GM21786 (cell line): ENCODE results near the gene TEX14.
"Not testable (repeated sequence)": the region's sequence is repeated elsewhere in the genome, so short reads cannot be mapped to it uniquely, and the experiment has no call there.

Experiments
- ATAC-seq: cut with Tn5 transposase; IDR thresholded peaks from one replicate; pipeline ENCODE4 v1.9.1; 2021; ENCODE audit not compliant: unreplicated experiment

Gene TEX14

DNA sequence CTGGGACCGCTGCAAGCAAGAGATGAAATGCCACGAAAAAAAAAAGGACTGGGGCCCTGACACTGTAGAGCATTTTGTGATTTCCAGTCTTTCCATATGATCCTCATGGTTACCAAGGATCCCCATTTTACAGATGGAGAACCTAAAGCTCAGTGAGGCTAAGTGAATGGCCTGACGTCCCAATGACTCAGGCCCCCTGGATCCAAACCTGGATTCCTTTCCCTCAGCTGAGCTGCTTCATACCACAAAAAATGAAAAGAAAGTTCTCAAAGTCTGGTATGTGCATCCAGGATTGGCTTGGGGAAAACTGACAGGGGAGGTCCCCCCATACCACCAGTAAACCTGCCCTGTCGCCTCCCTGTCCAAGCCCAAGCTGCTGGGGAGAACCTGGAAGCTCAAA is 80.5 kb downstream of the TEX14 start:
- no peak for ATAC-seq

DNA sequence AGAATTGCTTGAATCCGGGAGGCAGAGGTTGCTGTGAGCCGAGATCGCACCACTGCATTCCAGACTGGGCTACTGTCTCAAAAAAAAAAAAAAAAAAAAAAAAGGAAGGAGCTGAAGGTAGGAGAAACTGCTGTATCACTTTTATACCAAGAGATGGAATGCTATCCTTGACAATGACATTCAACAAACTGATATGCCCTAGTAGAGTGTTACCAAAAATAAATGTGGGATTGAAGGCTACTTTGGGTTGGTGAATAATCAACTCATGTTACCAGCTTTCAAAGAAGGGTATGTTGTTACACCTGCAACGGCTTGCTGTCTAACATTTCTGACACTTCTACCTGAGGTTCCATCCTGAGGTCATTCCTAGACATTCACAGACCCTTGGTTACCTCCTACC is 84.9 kb downstream of the TEX14 start:
- ATAC-seq: no peak

DNA sequence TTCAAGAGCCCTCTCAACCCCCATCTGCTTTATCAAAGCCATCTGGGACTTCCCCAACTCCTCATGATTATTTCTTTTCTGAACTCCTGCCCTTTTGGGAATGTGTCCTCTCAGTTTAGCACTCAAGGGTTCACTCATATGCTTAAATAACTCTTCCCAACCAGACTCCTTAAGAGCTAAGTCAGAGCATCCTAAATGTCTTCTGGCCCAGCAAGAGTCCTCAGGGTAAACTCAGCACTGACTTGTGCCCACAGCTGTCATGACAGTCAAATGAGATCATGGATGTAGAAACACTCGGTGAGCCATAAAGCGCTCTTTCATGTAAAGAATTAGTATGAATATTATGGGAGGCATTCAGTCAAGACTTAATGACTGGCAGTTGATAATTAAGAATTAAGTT is 85.9 kb downstream of the TEX14 start:
- no peak for ATAC-seq

DNA sequence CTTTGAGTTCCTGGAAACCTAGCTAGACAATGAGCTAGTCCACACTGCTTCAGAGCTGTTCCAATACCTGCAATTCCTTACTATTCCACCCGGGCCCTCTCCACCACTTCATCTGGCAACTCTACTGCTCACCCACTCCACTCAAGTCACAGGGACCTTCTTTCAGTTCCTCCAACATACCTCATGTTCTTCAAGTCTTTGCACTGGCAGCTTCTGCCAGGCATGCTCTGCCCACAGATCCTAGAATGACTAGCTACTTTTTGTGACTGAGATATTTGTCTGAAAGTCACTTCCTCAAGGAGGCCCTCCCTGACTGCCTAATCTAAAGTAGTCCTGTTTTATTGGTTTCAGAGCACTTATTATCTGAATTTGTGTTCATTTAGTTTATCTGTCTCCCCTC is 86.4 kb downstream of the TEX14 start:
- ATAC-seq: no peak

DNA sequence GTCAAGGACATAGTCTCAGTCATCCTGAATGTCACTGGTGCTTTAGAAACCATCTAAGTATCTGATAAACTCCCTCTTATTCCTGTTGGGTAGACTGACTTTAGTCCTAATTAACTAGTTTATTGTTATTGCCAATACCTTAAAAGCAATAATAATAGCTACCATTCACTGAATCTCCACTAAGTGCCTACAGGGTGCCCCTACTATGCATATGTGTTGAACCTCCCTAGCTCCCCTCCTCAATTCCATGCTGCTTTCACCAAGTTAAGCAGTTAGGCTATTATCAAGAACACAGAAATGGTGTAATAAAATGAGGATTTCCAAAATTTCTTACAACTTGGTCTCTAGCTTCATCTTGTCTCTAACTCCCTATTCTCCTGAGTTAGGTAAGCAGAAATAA is 89.9 kb downstream of the TEX14 start:
- no peak for ATAC-seq

DNA sequence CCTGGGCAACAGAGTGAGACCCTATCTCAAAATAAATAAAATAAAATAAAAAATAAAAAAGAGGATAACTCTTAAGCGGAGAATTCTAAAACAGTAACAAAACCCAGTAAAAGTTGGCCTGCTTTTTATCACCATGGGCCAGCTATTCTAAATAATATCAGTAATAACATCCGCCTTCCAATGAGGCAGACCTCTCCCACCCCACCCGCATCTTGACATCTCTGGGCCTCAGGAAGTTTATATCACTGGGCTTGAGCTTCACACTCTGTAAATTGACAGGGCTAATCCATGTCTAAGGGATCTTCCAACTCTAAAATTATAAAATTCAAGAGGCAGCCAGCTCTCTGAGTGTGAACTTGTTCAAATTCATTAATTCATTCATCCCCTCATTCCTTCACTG is 94.5 kb downstream of the TEX14 start:
- ATAC-seq: no peak

DNA sequence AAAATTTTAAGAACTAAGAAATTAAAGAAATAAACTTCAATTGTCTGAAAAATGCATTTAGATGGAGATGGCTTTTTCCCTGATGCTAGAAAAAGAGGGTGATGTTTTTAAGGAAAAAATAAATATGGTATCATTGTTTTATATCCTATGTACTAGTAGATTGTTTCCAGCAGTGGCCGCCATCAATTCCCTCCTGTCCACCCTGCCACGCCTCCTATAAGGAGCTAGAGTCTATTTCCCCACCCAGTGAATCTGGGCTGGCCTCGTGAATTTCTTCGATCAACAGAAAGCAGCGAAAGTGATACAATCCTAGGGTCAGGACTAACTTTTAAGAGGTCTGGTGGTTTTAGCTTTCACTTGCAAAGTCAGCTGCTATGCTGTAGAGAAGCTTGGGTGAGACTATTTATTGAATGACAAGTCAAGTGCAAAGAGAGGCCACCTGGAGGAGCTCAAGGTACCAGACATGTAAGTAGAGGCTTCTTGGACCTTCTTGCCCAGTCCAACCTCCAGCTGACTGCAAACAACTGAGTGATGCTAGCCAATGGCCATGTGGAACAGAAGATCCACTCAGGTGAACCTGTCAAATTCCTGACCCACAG is 96.6 kb downstream of the TEX14 start:
- ATAC-seq: no peak

DNA sequence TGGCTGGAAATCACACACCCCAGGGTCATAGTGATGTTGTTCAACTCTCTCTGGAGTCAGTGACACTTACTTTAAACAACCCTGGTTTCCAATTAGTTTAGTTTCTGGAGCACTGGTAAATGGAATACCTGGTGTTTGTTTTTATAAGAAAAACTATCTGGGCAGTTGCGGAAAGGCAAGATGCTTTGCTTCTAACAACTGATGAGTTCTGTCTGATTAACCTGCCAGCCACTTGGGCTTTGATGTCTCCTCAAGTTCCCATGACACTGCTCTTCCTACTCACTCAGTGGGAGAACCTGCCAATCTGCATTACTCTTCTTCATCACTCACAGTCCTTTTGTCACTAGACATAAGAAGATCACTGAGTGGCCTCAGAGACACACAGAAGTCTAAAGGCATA is 98.7 kb downstream of the TEX14 start:
- no peak for ATAC-seq

DNA sequence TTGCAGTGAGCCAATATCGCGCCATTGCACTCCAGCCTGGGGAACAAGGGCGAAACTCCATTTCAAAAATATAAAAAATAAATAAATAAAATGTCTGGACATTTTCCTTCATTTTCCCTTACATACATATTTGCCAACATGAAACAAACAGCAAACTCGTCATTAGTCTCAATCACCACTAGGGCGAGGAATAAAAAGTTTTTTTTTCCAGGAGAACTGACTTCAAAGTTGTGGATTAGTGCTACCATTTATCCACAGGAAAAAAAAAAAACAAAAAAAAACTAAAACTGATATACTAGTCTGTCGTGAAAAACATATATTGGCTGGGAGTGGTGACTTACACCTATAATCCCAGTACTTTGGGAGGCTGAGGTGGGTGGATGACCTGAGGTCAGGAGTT is 100.4 kb downstream of the TEX14 start:
- ATAC-seq: no peak

DNA sequence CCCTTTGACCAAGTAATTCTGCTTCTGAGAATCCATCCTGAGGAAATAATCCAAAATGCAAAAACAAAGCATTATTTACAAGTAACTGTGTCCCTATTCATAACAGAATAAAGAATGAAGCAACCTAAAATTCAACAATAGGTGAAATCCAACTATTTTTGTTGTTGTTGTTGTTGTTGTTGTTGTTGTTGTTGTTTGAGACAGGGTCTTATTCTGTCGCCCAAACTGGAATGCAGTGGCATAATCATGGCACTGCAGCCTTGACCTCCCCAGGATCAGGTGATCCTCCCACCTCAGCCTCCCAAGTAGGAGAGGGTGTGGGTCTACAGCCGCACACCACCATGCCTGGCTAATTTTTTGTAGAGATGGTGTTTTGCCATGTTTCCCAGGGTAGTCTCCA is 101.5 kb downstream of the TEX14 start:
- no peak for ATAC-seq

DNA sequence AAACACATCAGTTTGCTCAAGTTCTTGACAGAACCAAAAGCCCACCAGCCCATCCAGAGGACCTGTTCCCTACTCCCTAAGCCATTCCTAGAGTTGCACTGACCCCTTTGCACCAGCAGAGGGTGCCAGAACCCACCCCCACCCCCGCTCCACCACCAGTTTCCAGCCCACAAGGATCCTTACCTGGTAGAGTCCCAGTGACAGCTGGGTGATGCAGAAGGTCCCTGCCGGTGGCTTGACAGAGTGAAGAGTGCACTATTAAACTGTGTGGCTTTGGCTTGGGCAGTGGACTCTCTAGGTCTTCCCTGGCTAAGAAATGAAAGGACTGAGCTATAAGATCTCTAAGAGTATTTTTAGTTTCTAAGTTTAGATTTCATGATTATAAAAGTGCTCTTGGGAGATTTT is 104.1 kb downstream of the TEX14 start:
- no peak for ATAC-seq

DNA sequence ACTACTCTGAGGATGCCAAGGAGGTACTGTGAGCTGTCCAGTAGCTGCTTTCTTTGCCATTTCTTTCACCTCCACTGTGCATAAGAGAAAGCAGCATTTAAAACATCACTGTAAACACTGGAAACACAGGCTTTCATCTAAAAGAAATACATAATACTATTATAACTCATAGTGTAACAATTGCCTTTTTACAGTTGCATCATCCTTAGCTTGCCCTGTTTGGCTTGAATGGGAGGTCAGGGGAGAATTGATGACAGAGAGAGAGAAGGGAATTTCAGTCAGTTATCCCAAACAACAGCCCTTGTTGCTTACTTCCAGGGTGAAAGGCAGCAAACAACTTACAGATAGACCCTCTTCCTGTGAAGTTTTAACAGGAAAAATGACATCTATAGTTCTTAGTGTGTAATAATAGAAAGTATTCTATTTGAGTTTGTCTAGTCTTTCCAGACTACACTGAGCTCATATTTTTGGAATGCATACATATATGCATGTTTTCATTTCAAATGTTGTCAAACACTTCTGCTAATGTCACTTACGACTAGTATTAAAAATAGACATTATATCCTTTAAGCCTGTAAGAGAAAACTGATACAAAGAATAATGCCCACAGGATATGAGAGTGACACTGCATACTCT is 105.7 kb downstream of the TEX14 start:
- ATAC-seq: no peak

DNA sequence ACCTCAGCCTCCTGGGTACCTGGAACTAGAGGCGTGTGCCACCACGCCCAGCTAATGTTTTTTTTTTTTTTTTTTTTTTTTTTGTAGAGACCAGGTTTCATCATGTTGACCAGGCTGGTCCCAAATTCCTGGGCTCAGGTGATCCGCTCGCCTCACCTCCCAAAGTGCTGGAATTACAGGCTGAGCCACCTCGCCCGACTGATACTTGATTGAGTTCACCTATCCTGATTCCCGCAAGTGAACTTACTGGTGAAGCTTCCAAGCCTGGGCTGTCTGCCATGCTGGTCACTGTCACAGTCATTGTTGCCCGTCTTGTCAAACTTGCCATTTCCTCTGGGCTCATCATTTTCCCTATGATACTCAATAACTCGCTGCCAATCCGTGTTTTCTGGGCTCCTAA is 106.3 kb downstream of the TEX14 start:
- ATAC-seq: no peak

DNA sequence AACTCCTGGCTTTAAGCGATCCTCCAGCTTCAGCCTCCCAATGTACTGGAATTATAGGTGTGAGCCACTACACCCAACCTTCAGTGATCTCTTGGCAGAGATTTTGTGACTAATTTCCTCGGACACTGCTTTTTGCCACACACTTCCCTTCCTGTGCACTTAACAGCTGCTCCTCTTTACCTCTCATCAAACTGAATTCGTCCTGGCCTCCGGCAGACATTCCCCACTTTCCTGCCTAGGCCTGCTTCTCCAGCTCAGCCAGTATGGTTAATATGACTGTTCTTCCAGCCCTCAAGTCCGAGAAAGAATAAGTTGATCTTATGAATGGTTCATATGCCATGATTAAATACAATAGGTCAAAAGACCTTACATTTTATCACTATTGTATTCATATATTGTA is 108.4 kb downstream of the TEX14 start:
- ATAC-seq: no peak

DNA sequence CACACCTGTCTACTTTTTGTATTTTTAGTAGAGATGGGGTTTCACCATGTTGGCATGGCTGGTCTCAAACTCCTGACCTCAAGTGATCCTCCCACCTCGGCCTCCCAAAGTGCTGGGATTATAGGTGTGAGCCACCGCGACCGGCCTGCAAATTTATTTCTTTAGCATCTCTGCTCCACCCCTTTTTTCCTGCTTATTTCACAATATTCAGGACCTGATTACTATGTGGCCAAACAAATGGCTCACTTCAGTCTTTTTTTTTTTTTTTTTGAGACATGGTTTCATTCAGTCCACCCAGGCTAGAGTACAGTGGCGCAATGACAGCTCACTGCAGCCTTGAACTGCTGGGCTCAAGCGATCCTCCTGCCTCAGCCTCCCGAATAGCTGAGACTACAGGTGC is 109.1 kb downstream of the TEX14 start:
- ATAC-seq: not testable (repeated sequence)

DNA sequence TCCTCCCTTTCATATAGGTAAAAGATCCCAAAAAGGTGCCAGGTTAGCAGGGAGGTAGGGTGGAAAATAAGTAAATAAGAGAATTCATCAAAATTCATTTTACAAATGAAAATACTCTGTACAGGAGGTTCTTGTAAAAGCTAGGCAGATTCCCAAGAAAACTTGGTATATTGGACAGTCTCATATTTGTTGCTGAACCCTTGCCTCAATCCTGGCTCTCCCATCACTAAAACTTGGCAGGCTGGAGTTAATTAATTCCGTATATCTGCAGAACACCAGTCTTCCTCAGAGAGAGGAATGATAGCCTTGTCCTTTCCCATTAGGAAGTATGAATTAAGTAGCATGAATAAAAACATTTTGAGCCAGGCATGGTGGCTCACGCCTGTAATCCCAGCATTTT is 111.2 kb downstream of the TEX14 start:
- no peak for ATAC-seq

DNA sequence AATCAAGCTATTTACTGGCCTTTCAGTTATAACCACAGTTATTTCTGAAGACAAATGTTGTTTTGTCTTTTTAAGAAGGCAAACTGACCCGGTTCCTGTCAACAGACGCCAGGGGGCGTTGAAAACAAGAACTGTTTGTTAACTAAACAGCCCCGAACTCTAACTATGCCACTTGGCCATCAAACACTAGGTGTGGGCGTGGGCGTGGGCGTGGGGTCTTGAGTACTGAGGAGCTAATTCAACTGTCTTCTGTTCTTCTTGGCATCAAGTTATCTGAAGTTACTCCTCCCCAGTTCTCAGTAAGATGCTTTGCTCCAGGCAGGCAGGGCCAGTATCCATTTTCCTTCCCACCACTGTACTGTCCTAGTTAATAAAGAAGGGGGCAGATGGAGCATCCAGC is 114.1 kb downstream of the TEX14 start:
- no peak for ATAC-seq

DNA sequence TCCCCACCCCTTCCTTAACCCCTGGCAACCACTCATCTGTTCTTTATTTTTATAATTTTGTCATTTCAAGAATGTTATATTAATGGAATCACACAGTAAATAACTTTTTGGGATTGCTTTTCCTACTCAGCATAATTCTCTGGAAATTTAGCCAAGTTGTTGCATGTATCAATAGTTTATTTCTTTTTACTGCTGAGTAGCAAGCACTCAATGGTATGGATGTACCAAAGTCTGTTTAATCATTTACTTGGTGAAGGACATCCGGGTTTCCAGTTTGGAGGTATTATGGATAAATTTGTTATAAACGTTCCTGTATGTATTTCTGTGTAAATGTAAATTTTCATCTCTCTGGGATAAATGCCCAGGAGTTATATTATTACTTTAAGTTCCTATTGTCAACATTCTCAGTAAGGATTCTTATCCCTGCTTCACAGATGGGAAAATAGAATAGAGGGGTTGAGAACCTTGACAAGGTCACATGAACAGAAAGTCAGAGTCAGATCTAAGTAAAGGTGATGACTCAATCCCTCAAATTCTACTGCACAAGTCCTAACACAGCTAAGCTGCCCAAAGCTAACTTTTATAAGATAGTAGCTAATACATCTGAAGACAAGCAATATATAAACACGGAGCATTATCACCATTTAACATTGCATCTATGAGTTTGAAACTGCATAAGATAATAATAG is 115.0 kb downstream of the TEX14 start:
- ATAC-seq: no peak

DNA sequence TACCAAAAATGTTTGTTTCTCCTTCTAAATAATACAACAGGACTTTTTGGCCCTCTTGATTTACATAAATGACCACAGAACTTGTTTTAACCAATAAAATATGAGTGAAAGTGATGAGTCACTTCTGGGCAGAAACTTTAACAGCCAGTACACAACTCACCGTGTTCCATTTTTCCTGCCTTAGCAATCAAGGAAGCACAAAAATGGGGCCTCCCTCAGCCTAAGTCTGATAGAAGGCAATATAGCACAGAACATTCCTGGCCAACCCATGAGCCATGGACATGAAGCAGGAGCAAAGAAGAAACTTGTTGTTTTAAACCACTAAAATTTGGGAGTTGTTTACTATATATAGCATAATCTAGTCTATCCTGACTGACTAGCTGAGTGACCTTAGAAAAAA is 116.3 kb downstream of the TEX14 start:
- ATAC-seq: no peak

DNA sequence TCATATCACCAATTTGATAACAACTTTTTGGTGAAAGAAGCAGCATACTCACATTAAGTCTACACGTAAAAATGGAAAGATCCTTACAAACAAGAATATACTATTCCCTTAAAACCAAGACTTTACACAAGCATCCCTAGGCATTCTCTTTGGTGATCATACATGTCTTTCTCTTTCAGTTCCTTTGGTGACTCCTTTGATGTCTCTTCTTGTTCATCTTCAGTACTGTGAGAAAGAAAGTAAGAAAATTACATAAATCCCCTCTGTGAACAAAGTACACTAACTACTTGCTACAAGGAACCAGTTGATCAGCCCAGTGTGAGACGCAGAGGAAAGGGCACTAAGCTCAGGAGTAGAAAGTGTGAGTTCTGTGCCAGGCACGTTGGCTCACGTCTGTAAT is 117.8 kb downstream of the TEX14 start:
- no peak for ATAC-seq

DNA sequence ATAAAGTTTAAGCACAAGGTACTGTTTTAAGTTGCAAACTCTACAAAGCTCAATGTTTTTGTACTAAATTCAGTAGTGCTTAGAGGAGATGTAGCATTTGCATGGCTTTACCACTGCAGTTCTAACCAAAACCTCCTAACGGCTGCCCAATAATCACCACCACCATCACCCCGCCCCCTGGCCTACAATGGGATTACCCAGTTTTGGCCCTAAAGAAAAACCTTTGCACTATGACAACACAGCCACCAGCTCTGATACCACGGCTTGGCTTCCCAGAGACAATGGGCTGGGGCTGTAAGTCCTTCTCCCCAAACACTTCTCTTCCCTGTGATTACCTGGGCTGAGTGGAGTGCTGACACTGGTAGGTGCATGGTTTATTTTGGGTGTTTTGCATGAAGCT is 119.0 kb downstream of the TEX14 start:
- no peak for ATAC-seq

DNA sequence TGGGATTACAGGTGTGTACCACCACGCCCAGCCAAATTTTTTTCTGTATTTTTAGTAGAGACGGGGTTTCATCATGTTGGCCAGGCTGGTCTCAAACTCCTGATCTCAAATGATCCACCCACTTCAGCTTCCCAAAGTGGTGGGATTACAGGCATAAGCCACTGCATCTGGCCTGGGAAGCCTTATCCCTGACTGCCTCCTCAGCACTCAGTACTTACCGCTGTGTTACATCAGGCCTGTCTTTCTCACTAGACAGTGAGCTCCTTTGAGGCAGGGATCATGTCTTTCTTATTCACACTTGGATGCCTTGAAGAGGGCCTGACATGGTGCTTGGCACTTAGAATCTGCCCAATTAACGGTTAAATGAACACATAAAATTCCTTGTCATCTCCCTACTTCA is 121.1 kb downstream of the TEX14 start:
- ATAC-seq: no peak

DNA sequence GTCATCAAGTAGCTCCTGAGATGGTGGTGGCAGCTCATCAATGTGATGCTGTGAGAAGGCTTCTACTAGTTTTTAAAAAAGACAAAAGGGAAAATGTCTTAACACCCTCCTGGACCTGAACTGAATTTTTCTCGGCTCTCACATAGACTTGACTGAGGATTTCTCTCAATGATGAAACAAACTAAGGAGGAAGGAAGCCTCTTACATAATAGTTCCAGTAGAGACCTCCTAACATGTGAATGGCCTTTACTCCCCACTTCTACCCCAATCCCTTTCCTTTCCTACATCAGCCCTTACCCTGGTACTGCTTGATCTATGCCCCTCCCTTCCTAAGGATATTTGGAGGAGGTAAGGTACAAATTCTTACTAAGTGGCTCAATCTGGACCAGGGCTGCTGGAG is 122.6 kb downstream of the TEX14 start:
- ATAC-seq: no peak
